Liver (tissue), 3 donors: ENCODE results near the gene PDE1C.
A peak's percentile ranks its signal among the peaks of the same experiment; 100 is the strongest.

Experiments
- CTCF ChIP-seq: fragments of 150-350 bp; IDR thresholded peaks from 2 replicates; pipeline ENCODE4 v1.5.1; 2017; ENCODE audit warnings: improper control_type of control experiment, low read depth, low read length; ENCODE audit not compliant: missing input control
- EGR1 ChIP-seq, 2 donors: IDR thresholded peaks; 2 replicates each; pipeline ENCODE4 v1.6.1; 2016 to 2018; ENCODE audit warnings: antibody characterized with exemption in 2 of 2, low read depth in 2 of 2
- HNF4A ChIP-seq, 2 donors: conservative IDR thresholded peaks; 2 replicates each; pipeline ENCODE4 v1.6.1; 2016; ENCODE audit warnings: antibody characterized with exemption in 2 of 2, mild to moderate bottlenecking in 2 of 2
- JUND ChIP-seq, 2 donors: IDR thresholded peaks; 2 replicates each; pipeline ENCODE4 v1.6.1; 2016; ENCODE audit warnings: antibody characterized with exemption in 2 of 2
- MAX ChIP-seq: IDR thresholded peaks from 2 replicates; pipeline ENCODE4 v1.6.1; 2016; ENCODE audit warnings: antibody characterized with exemption
- RAD21 ChIP-seq, 2 donors: IDR thresholded peaks; 2 replicates each; pipeline ENCODE4 v1.6.1; 2016; ENCODE audit warnings: antibody characterized with exemption in 2 of 2, mild to moderate bottlenecking in 2 of 2
- SP1 ChIP-seq: IDR thresholded peaks from 2 replicates; pipeline ENCODE4 v1.6.1; 2018; ENCODE audit warnings: antibody characterized with exemption, mild to moderate bottlenecking
- TAF1 ChIP-seq: conservative IDR thresholded peaks from 2 replicates; pipeline ENCODE4 v1.6.1; 2016; ENCODE audit warnings: antibody characterized with exemption, mild to moderate bottlenecking
- YY1 ChIP-seq: IDR thresholded peaks from 2 replicates; pipeline ENCODE4 v1.6.1; 2016; ENCODE audit warnings: antibody characterized with exemption, mild to moderate bottlenecking
- donor health status: healthy.
- donor health status: healthy.

DNA sequence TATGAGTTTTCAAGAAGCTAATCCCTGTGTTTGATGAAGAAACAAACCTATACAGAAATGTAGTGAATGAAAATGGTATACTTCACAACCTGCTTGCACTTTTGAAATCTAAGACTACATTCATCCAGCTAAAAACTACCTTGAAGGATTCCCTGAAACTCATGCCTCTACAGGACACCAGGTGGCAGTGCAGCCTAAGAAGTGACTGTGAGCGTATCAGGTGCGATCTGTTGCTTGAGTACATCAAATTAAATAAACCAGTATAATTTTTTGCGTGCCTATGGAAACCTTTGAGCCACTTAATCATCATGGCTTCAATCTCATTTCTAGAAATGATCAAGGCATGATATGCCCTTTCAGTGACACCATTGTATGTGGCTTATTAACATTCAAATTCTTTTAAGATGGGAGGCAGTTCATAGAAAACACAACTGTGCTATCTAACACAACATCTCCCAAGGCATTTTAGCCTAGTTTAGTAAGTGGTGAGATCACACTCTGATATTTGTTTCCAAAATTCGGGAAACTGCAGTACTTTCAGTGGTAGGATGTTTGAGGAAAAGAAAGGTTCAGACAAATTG lies 325.8 kb downstream of the PDE1C start:
- TF ChIP-seq CTCF (peak; percentile 83), HNF4A (conservative IDR thresholded peaks at IDR 0.05) (no peak), EGR1 (IDR thresholded peaks at IDR 0.05; ENCODE audit: low read depth in 2 of 2) (no peak), TAF1 (no peak), YY1 (no peak), JUND (IDR thresholded peaks at IDR 0.05) (no peak), SP1 (no peak), RAD21 (IDR thresholded peaks at IDR 0.05) (peak; percentile 90 to 93), MAX (no peak)
